ENCODE measurements around the gene EXOC3. TPM values are rescaled to one million over a fixed set of nuclear protein-coding genes. Genes with fewer than 3 reads are reported as not detected.

The EXOC3 gene
- total and polyA plus RNA-seq, 11 donors, result 20.6 to 45.5 (median 42.8) TPM

DNA sequence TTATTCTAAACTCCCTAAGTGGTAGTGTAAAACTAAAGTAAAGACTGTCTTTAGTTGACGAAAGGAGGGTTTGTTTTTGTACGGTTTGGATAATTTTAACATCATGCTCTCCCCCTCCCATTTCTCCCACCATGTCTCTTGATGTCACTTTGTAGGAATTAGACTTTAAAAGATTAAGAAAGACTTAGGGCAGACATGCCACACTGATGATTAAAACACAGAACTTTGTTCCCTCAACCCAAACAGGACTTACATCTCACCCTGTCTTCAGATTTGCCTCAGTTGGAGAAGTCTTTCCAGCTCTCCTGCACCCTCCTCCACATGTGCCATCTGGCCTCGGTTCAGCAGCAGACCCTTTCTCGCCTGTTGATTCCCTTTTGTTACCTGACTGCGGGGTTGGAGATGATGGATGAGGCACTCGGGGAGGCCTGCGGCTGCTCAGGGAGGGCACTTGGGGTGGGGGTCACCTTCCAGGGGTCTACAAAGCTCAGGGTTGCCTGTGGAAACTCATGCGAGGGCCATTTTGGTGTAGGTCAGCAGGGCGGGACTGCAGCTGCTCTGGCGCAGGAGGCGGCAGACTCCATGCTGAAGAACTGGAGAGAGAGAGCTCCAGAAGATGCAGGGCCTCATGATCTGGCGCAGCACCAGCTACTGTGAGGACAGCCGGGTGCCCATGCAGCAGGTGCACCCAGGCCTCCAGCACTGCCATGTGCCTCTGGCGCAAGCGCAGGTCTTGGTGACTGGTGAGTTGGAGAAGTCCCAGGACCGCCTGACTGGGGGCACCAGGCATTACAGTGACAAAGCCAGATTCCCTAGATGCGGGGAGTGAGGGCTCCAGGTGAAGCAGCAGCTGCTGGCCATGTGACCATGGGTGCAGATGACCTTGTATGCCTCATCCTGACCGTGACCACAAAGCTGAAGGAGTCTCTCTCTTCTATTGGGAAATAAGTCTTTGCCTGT lies 24.5 kb upstream of the EXOC3 start:
- Histone ChIP-seq H3K27ac (no peak overlapping the region), H3K4me3 (no peak overlapping the region), H3K27me3 (no peaks in the 10 kb centered on the region), H3K36me3 (no peaks in the 10 kb centered on the region), H3K9me3 (no peaks in the 10 kb centered on the region), H3K4me1 (peaks cover 0 to 6% (median 0%) of the 10 kb centered on the region in 12 donors)
- TF ChIP-seq, protein P1, sequence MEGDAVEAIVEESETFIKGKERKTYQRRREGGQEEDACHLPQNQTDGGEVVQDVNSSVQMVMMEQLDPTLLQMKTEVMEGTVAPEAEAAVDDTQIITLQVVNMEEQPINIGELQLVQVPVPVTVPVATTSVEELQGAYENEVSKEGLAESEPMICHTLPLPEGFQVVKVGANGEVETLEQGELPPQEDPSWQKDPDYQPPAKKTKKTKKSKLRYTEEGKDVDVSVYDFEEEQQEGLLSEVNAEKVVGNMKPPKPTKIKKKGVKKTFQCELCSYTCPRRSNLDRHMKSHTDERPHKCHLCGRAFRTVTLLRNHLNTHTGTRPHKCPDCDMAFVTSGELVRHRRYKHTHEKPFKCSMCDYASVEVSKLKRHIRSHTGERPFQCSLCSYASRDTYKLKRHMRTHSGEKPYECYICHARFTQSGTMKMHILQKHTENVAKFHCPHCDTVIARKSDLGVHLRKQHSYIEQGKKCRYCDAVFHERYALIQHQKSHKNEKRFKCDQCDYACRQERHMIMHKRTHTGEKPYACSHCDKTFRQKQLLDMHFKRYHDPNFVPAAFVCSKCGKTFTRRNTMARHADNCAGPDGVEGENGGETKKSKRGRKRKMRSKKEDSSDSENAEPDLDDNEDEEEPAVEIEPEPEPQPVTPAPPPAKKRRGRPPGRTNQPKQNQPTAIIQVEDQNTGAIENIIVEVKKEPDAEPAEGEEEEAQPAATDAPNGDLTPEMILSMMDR (IDR thresholded peaks at IDR 0.05), result no peak
- no peak for TF ChIP-seq POLR2A (IDR thresholded peaks at IDR 0.05)
- DNase-seq (peak in 1 of 5 donors; percentile 33), ATAC-seq (no peak)
- WGBS, 4 donors, result 75 to 87% (median 84%) methylated on average over 9 to 18 of the region's 18 CpGs
- intact Hi-C loops (cut with DNase I), result no loop called here

DNA sequence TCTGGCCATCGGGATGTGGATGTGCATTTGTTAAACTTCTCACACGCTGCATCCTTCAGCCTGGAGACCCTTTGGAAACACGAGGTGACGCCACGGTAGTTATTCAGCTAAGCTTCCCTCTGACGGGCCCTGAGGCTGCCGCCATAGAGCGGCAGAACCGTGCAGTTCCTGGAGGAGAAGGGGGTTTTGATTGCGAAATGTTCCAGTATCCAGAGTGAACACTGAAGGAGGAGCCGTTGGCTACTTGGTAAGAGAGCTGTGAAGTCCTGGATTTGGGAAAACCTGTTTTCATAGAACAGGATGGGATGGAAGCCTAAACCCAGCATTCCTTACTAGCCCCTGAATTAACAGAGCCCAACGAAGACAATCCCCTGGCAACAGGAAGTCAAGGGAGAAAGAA lies 23.0 kb upstream of the EXOC3 start:
- TF ChIP-seq, protein P1 (IDR thresholded peaks at IDR 0.05), result no peak
- no peak for TF ChIP-seq POLR2A (IDR thresholded peaks at IDR 0.05)
- Histone ChIP-seq H3K4me1 (peaks cover 0 to 6% (median 0%) of the 10 kb centered on the region in 12 donors), H3K4me3 (no peak overlapping the region), H3K9me3 (no peaks in the 10 kb centered on the region), H3K27me3 (peaks cover 0 to 4% (median 0%) of the 10 kb centered on the region in 9 donors), H3K27ac (no peak overlapping the region), H3K36me3 (no peaks in the 10 kb centered on the region)
- DNase-seq, result no peak
- no peak for ATAC-seq
- intact Hi-C loops (cut with DNase I), result no loop called here
- WGBS, 4 donors, result 70 to 84% (median 82%) methylated on average over 12 of the region's 12 CpGs

DNA sequence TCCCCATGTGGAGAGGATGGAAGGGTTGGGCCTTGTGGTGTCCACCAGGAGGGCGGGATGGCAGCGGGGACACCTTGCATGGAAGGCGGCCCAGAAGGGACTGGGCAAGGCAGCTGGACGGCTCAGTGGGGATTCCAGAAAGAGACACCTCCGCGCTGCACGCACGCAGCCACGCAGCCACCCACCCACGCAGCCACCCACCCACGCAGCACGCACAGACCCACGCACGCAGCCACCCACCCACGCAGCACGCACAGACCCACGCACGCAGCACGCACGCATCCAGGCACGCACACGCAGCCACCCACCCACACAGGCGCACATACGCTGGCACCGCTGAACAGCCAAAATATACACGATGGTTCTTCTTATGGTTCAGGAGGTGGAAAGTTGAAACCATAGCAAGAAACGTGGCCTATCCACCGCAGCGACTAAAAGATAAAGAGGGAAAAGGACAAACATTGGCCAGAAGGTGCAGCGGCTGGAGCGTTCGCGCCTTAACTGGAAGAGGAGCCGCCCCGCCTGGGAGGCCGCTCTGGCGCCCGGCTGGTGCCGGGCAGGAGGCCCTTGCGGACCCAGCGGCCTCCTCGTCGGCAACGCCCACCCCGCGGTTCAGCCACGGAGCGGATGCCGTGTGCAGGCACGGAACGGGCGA lies 22.2 kb upstream of the EXOC3 start:
- peaks cover 0 to 5% (median 0%) of the 10 kb centered on the region in 9 donors for H3K27me3 ChIP-seq
- peak in 1 of 5 donors; percentile 56 for DNase-seq
- H3K4me3 ChIP-seq, result no peak overlapping the region
- WGBS, 4 donors, result 93 to 95% (median 93%) methylated on average over 36 to 52 of the region's 52 CpGs
- no peak overlapping the region for H3K27ac ChIP-seq
- intact Hi-C loops (cut with DNase I), result no loop called here
- TF ChIP-seq, protein P1 (IDR thresholded peaks at IDR 0.05), result no peak
- TF ChIP-seq POLR2A (IDR thresholded peaks at IDR 0.05), result no peak
- ATAC-seq, result peak in 1 of 4 donors; percentile 13
- peaks cover 0 to 5% (median 0%) of the 10 kb centered on the region in 12 donors for H3K4me1 ChIP-seq
- H3K36me3 ChIP-seq, result no peaks in the 10 kb centered on the region
- H3K9me3 ChIP-seq, result no peaks in the 10 kb centered on the region
